AG04450 (cell line): ENCODE results near the gene ARNT2. TPM values are rescaled to one million over a fixed set of nuclear protein-coding genes. Genes with fewer than 3 reads are reported as not detected.

ENCODE experiments used
- CTCF ChIA-PET: fragments of 300-600, 350-600 bp; formaldehyde crosslinking; extraction: SDS; loops from one replicate; lab custom pipeline; 2022; ENCODE audit warnings: antibody characterized with exemption, inconsistent platforms; lab: Charles Lee
- POLR2A ChIA-PET: fragments of 350-600 bp; formaldehyde crosslinking; extraction: SDS; loops from one replicate; lab custom pipeline; 2021; ENCODE audit warnings: antibody characterized with exemption, inconsistent platforms; lab: Yijun Ruan, JAX
- DNase-seq: peaks from one replicate; pipeline ENCODE4 v3.0.0-alpha.2; 2011; ENCODE audit warnings: low read depth, low spot score
- H3K27ac ChIP-seq: one replicate; pipeline ENCODE4 v1.5.1; 2012; ENCODE audit warnings: low read depth, low read length, control low read depth
- H3K27me3 ChIP-seq: one replicate; pipeline ENCODE4 v1.6.0; 2012; ENCODE audit warnings: low read length; ENCODE audit not compliant: control insufficient read depth, insufficient read depth
- H3K4me3 ChIP-seq: 2 replicates; pipeline ENCODE4 v1.5.1; 2011; ENCODE audit warnings: mild to moderate bottlenecking, low read depth, low read length, control low read depth
- H3K9me3 ChIP-seq: 2 replicates; pipeline ENCODE4 v1.5.1; 2012; ENCODE audit warnings: low read length; ENCODE audit not compliant: control insufficient read depth, insufficient read depth
- CTCF ChIP-seq: IDR thresholded peaks from 2 replicates; pipeline ENCODE4 v1.5.1; 2011; ENCODE audit warnings: low read depth, low read length, control low read depth, inconsistent platforms
- polyA plus RNA-seq: library from polyadenylated mRNA; depleted of rRNA; stranded (reverse); fragments of >200 nt; gene quantifications from 2 replicates; pipeline ENCODE4 v1.2.3, GENCODE V29; 2011

Gene ARNT2
- polyA plus RNA-seq, 1 experiment: 36.8 TPM

- no peaks in the 10 kb centered on the region for H3K27me3 ChIP-seq
- H3K9me3 ChIP-seq: peaks cover 16% of the 10 kb centered on the region
- no peak for DNase-seq
- H3K4me3 ChIP-seq: no peak overlapping the region
- CTCF ChIA-PET: no interaction called here
- TF ChIP-seq CTCF: no peak
- no peak overlapping the region for H3K27ac ChIP-seq
- POLR2A ChIA-PET: no interaction called here
Measured at GRCh38 chr15:80501476-80501875, 97.3 kb downstream of the ARNT2 start.

- ChIA-PET CTCF (no interaction called here), POLR2A (no interaction called here)
- H3K27ac ChIP-seq: no peak overlapping the region
- no peak for DNase-seq
- H3K9me3 ChIP-seq: peaks cover 16% of the 10 kb centered on the region
- H3K4me3 ChIP-seq: no peak overlapping the region
- no peaks in the 10 kb centered on the region for H3K27me3 ChIP-seq
- no peak for TF ChIP-seq CTCF
Measured at GRCh38 chr15:80502782-80503181, 98.6 kb downstream of the ARNT2 start.

GRCh38 chr15:80503319-80503952 lies 99.3 kb downstream of the ARNT2 start:
- POLR2A ChIA-PET: no interaction called here
- CTCF ChIA-PET: no interaction called here
- TF ChIP-seq CTCF: no peak
- no peak for DNase-seq
- no peak overlapping the region for H3K4me3 ChIP-seq
- no peaks in the 10 kb centered on the region for H3K27me3 ChIP-seq
- peaks cover 16% of the 10 kb centered on the region for H3K9me3 ChIP-seq
- no peak overlapping the region for H3K27ac ChIP-seq

GRCh38 chr15:80504931-80505330 lies 100.7 kb downstream of the ARNT2 start:
- DNase-seq: no peak
- ChIA-PET POLR2A (no interaction called here), CTCF (interaction anchor here (0.9 kb wide), 1 partner anchor 274 kb away, joined by 3 read pairs; the partner anchor contains the start of gene CEMIP)
- TF ChIP-seq CTCF: no peak
- Histone ChIP-seq H3K4me3 (no peak overlapping the region), H3K9me3 (peaks cover 16% of the 10 kb centered on the region), H3K27ac (no peak overlapping the region), H3K27me3 (no peaks in the 10 kb centered on the region)

GRCh38 chr15:80506286-80506893 lies 102.2 kb downstream of the ARNT2 start:
- Histone ChIP-seq H3K27me3 (no peaks in the 10 kb centered on the region), H3K4me3 (no peak overlapping the region), H3K9me3 (peaks cover 16% of the 10 kb centered on the region), H3K27ac (peak overlapping the region; percentile 97)
- TF ChIP-seq CTCF: no peak
- no peak for DNase-seq
- POLR2A ChIA-PET: interaction anchor here (1.3 kb wide), 2 partner anchors 11 to 12 kb away, joined by 3 read pairs; no protein-coding TSS in a partner anchor
- CTCF ChIA-PET: no interaction called here
